Germinal center (tissue), 1 donor: ENCODE results near the gene EPN3.

Experiments used
- DNase-seq: peaks from one replicate; pipeline ENCODE4 v3.0.0; 2012; ENCODE audit warnings: mixed read lengths, low spot score

EPN3 gene

DNA sequence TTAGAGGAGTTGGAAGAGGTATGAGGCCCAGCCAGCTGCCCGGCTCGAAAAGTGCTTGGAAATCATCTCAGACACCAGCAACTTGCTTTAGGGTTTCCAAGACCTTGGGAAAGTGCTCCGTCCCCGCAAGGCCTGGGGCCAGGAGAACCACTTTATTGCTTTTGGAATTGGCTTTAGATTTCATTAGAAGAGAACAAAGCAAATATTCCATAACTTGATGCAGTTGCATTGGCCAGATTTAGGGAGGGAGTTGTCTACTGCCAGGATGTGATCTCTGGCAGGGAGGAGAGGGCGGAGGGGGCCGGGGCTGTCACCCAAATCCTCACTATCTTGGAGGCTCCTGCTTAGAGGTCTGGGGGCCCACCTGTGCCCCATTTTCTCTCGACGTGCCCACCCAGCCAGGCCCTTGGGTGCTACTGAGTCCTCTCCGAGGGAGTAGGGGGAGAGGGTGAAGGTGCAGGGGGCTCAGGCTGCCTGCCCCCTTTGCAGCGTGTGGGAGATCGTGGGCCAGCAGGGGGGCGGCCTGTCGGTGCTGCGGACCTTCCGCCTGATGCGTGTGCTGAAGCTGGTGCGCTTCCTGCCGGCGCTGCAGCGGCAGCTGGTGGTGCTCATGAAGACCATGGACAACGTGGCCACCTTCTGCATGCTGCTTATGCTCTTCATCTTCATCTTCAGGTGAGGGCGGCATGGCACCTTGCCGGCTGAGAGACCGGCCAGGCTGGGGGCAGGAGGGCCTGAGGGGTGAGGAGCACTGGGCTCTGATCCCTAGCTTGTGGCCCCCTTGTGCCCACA is 58.6 kb downstream of the EPN3 start:
- DNase-seq, result no peak

GRCh38 chr17:50593321-50593720 is 60.8 kb downstream of the EPN3 start:
- DNase-seq, result no peak
